ENCODE data around the gene C19orf53.

DNA sequence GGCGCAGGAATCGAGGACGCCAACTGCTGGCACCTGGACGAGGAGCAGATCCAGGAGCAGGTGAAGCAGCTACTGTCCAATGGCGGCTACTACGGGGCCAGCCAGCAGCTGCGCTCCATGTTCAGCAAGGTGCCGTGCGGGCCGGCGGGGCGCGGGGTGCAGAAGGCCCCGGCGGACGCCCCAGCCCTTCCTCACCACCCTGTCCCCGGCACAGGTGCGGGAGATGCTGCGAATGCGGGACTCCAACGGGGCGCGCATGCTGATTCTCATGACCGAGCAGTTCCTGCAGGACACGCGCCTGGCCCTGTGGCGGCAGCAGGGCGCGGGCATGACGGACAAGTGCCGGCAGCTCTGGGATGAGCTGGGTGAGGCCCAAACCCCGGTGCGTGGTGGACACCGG, 34.6 kb downstream of the C19orf53 start:
- TF ChIP-seq, protein P1, sequence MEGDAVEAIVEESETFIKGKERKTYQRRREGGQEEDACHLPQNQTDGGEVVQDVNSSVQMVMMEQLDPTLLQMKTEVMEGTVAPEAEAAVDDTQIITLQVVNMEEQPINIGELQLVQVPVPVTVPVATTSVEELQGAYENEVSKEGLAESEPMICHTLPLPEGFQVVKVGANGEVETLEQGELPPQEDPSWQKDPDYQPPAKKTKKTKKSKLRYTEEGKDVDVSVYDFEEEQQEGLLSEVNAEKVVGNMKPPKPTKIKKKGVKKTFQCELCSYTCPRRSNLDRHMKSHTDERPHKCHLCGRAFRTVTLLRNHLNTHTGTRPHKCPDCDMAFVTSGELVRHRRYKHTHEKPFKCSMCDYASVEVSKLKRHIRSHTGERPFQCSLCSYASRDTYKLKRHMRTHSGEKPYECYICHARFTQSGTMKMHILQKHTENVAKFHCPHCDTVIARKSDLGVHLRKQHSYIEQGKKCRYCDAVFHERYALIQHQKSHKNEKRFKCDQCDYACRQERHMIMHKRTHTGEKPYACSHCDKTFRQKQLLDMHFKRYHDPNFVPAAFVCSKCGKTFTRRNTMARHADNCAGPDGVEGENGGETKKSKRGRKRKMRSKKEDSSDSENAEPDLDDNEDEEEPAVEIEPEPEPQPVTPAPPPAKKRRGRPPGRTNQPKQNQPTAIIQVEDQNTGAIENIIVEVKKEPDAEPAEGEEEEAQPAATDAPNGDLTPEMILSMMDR (conservative IDR thresholded peaks at IDR 0.05): no peak
- TF ChIP-seq ZFX (IDR thresholded peaks at IDR 0.05): no peak

Data from C4-2B (cell line).